Left lung (tissue), 8 donors: ENCODE measurements around the gene MIA2. TPM values are rescaled to one million over a fixed set of nuclear protein-coding genes. Genes with fewer than 3 reads are reported as not detected.

Source experiments
- polyA plus RNA-seq, 6 donors: library from polyadenylated mRNA; unstranded; fragments of 120-200 nt; gene quantifications; one replicate each; pipeline ENCODE4 v1.2.1, GENCODE V29; 2013; ENCODE audit not compliant: insufficient read length in 6 of 6
- total RNA-seq, 2 donors: library from RNA; stranded (reverse); fragmentation: NEBNext Ultra II Directional; extraction: Animal tissue kit (Norgen Biotek cat#: 25700); gene quantifications; one replicate each; pipeline ENCODE4 v1.2.1, GENCODE V29; 2021
- donor health status: DM: no; HTN: yes; CAD: no.
- donor health status: DM: no; HTN: no; CAD: no.

The MIA2 gene
- total and polyA plus RNA-seq, 8 donors: 18.5 to 35.8 (median 22.3) TPM

Other genes with a start within 250 kb of the MIA2 start
- 10 to 100 TPM; 66.1 to 81.7 TPM for gene SEC23A, start 130.7 kb upstream of the MIA2 start, total RNA-seq
- gene SEC23A, start 130.7 kb upstream of the MIA2 start, polyA plus RNA-seq: 10 to 100 TPM; 59.3 to 69.7 (median 64.4) TPM
- 10 to 100 TPM in 1 of 2 donors, 1 to 10 TPM in 1; 7.3 to 10.4 TPM for gene GEMIN2, start 119.6 kb upstream of the MIA2 start, total RNA-seq
- 10 to 100 TPM; 20.2 to 26.9 (median 25.0) TPM for gene GEMIN2, start 119.6 kb upstream of the MIA2 start, polyA plus RNA-seq
- 10 to 100 TPM; 23.0 to 25.3 TPM for gene TRAPPC6B, start 63.6 kb upstream of the MIA2 start, total RNA-seq
- 10 to 100 TPM; 32.0 to 45.9 (median 34.9) TPM for gene TRAPPC6B, start 63.6 kb upstream of the MIA2 start, polyA plus RNA-seq
- gene PNN, start 58.7 kb upstream of the MIA2 start, total RNA-seq: 10 to 100 TPM; 35.2 to 42.7 TPM
- gene PNN, start 58.7 kb upstream of the MIA2 start, polyA plus RNA-seq: 100 to 1,000 TPM; 165 to 201 (median 177) TPM
- gene FBXO33, start 198.5 kb downstream of the MIA2 start, total RNA-seq: 10 to 100 TPM; 12.7 to 13.7 TPM
- 1 to 10 TPM; 8.2 to 9.9 (median 9.1) TPM for gene FBXO33, start 198.5 kb downstream of the MIA2 start, polyA plus RNA-seq